IPS-18a (cell line): ENCODE data around the gene CIPC.
A peak's percentile ranks its signal among the peaks of the same experiment; 100 is the strongest.

ENCODE experiments used
- H3K27ac ChIP-seq: one replicate; pipeline ENCODE4 v1.5.1; 2013; ENCODE audit warnings: low read length
- H3K27me3 ChIP-seq: one replicate; pipeline ENCODE4 v1.6.1; 2013; ENCODE audit warnings: mild to moderate bottlenecking, low read length; ENCODE audit not compliant: control insufficient read depth, insufficient read depth
- H3K36me3 ChIP-seq: one replicate; pipeline ENCODE4 v1.6.1; 2013; ENCODE audit warnings: low read depth, low read length; ENCODE audit not compliant: control insufficient read depth
- H3K4me1 ChIP-seq: one replicate; pipeline ENCODE4 v1.6.1; 2013; ENCODE audit warnings: low read depth, low read length; ENCODE audit not compliant: control insufficient read depth
- H3K4me3 ChIP-seq: one replicate; pipeline ENCODE4 v1.5.1; 2013; ENCODE audit warnings: low read length
- H3K9ac ChIP-seq: one replicate; pipeline ENCODE4 v1.6.1; 2013; ENCODE audit warnings: mild to moderate bottlenecking, low read length, moderate library complexity
- H3K9me3 ChIP-seq: one replicate; pipeline ENCODE4 v1.6.1; 2013; ENCODE audit warnings: low read depth, low read length; ENCODE audit not compliant: control insufficient read depth

The CIPC gene

GRCh38 chr14:77131871-77132486 is 33.9 kb downstream of the CIPC start:
- no peak overlapping the region for H3K4me3 ChIP-seq
- peaks cover 12% of the 10 kb centered on the region for H3K36me3 ChIP-seq
- no peaks in the 10 kb centered on the region for H3K9me3 ChIP-seq
- H3K4me1 ChIP-seq, result peaks cover 3% of the 10 kb centered on the region
- H3K27ac ChIP-seq, result no peak overlapping the region
- no peaks in the 10 kb centered on the region for H3K27me3 ChIP-seq
- no peak overlapping the region for H3K9ac ChIP-seq

DNA sequence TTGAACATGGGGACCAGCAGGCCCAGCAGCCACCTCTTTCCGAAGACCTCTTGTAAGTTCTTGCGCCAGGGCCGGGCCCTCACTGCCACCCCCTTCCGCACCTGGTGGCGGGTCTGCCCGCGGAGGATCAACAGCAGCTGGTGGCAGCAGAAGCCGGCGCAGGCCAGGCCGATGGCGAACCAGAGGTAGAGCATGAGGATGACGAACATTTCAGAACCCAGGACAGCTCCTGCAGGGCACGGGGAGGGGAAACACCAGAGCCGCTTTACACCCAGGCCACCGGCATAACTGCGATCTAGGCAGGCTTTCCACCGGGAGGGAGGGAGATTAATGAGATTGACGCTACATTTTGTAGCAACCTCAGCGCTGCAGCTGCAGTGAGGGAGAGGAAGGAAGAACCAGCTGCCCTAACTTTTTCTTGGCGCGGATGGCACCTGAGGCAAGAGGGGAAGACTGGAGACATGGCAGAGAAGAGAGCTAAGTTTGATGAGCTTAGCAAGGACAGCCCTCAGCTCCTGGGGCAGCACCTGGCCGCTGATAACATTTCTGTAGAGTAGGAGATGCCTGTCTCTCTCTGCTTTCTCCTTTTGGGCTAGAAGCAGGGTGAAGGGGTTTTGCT is 35.8 kb downstream of the CIPC start:
- H3K4me1 ChIP-seq, result no peaks in the 10 kb centered on the region

DNA sequence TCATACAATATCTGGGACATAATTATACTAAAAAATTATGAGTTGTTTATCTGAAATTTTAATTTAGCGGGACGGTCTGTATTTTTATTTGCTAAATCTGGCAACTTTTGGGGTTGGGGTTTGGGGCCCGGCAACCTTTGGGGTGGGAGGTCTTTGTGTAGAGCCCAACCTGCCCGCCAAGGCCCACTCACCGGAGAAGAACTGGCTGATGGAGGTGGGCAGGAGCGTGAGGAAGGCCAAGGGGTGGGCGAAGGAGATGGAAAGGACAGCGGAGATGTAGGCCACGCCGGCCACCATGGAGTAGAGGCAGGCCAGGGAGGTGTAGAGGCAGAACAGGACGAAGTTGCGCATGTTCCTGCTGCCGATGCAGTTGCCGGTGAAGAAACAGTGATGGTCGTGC is 41.0 kb downstream of the CIPC start:
- no peak overlapping the region for H3K4me3 ChIP-seq
- H3K36me3 ChIP-seq, result peaks cover 18% of the 10 kb centered on the region
- peaks cover 21% of the 10 kb centered on the region for H3K27me3 ChIP-seq
- no peak overlapping the region for H3K9ac ChIP-seq
- H3K27ac ChIP-seq, result no peak overlapping the region
- peaks cover 21% of the 10 kb centered on the region for H3K4me1 ChIP-seq
- H3K9me3 ChIP-seq, result no peaks in the 10 kb centered on the region

More for the DNA sequence above, 35.8 kb downstream of the CIPC start:
- Histone ChIP-seq H3K36me3 (peaks cover 18% of the 10 kb centered on the region), H3K27ac (no peak overlapping the region), H3K9me3 (no peaks in the 10 kb centered on the region), H3K27me3 (no peaks in the 10 kb centered on the region), H3K4me3 (no peak overlapping the region), H3K9ac (no peak overlapping the region)

DNA sequence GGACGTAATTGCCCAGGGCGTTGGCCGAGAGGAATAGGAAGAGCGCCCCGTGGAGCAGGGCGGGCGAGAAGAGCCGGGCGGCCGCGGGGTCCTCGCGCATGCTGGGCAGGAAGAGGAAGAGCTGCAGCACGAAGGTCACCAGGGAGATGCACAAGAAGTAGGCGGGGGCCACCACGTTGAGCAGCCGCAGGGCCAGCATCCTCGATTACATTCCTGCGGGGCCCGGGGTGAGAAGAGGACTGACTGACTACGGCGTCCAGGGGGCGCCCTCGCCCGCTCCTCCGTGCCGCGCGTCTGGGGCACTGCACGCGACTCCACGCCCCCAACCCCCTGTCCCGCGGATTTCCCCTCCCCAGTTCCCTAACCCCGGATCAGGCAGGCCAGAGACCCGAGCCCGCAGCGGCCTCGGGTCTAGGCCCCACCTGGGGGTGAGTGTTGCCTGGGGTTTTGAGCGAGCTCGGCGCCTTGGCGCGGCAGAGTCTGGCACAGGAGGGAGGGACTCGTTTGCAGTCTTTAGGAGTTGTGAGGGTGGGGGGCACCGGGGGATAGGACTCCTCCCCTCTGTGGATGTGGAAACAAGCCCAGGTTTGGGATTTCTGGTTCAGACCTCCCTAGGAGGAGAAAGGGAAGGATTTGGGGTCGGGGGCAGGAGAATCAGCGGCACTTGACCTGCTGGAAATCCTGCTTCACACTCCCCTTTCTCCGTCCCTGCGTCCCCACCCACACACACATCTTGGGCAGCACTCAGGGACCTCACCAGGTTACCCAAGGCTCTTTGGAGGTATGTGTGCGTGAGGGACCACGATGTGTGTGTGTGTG is 41.7 kb downstream of the CIPC start:
- peak overlapping the region; percentile 91 for H3K4me3 ChIP-seq
- H3K9me3 ChIP-seq, result no peaks in the 10 kb centered on the region
- H3K27me3 ChIP-seq, result peaks cover 21% of the 10 kb centered on the region
- H3K27ac ChIP-seq, result no peak overlapping the region
- peaks cover 28% of the 10 kb centered on the region for H3K4me1 ChIP-seq
- H3K9ac ChIP-seq, result peak overlapping the region; percentile 57
- H3K36me3 ChIP-seq, result peaks cover 18% of the 10 kb centered on the region

- peaks cover 36% of the 10 kb centered on the region for H3K4me1 ChIP-seq
- peak overlapping the region; percentile 57 for H3K9ac ChIP-seq
- H3K9me3 ChIP-seq, result no peaks in the 10 kb centered on the region
- peaks cover 14% of the 10 kb centered on the region for H3K36me3 ChIP-seq
- H3K4me3 ChIP-seq, result peak overlapping the region; percentile 91
- H3K27me3 ChIP-seq, result peaks cover 21% of the 10 kb centered on the region
- H3K27ac ChIP-seq, result no peak overlapping the region
Observed at GRCh38 chr14:77140359-77141213, 42.5 kb downstream of the CIPC start.

DNA sequence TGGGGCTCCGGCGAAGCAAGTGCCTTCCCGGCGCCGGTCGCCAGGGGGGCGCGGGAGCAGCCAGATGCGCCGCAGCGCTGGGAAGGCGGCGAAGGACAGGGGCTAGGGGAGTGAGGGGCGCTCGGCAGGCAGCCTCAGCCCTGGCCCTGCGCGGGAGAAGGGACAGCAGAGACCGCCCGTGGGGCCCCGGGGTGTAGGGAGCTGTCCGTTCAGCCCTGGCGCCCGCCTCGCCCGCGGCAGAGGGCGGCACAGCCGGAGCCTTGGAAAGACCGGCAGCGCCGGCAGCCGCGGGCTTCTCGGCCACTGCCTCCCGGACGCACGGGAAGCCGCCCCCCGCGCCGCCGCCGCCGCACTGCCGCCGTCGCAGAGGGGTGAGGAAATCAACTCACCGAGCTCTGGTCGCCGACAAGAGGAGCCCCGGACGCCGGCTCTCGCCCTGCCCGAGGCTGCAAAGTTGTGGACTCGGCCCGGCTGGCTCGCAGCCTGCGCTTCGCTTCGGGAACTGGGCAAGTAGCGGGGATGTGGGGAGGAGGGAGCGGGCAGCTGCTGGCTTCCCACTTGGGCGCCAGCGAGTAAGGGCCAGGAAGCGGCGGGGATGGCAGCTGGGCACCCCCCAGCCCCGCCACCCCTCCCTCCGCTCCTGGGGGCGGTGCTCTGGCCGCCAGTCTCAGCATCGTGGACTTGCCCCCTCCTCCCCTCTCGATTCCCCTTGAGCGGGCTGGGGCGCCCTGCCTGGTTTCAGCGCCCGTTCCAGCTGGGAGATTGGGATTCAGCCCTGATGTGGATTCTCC is 43.4 kb downstream of the CIPC start, which contains the start of gene ZDHHC22:
Gene ZDHHC22 (minus strand): TSS at position 578 of the 791 bp plus-strand sequence. CDS start 2,053 bp downstream, outside the sequence.
- Histone ChIP-seq H3K27me3 (peaks cover 21% of the 10 kb centered on the region), H3K9ac (peak within 1 kb of the TSS; percentile 57), H3K4me3 (peak within 1 kb of the TSS; percentile 91), H3K9me3 (no peaks in the 10 kb centered on the region), H3K36me3 (peaks cover 8% of the 10 kb centered on the region), H3K27ac (no peak within 1 kb of the TSS), H3K4me1 (peaks cover 44% of the 10 kb centered on the region)

GRCh38 chr14:77142005-77142800 is 44.1 kb downstream of the CIPC start:
- H3K4me3 ChIP-seq, result peak overlapping the region; percentile 91
- peaks cover 21% of the 10 kb centered on the region for H3K27me3 ChIP-seq
- H3K9me3 ChIP-seq, result no peaks in the 10 kb centered on the region
- H3K9ac ChIP-seq, result peak overlapping the region; percentile 57
- peaks cover 4% of the 10 kb centered on the region for H3K36me3 ChIP-seq
- H3K4me1 ChIP-seq, result peaks cover 46% of the 10 kb centered on the region
- H3K27ac ChIP-seq, result no peak overlapping the region

- peaks cover 21% of the 10 kb centered on the region for H3K27me3 ChIP-seq
- no peaks in the 10 kb centered on the region for H3K9me3 ChIP-seq
- peak overlapping the region; percentile 91 for H3K4me3 ChIP-seq
- no peak overlapping the region for H3K27ac ChIP-seq
- H3K36me3 ChIP-seq, result no peaks in the 10 kb centered on the region
- H3K9ac ChIP-seq, result no peak overlapping the region
- H3K4me1 ChIP-seq, result peaks cover 46% of the 10 kb centered on the region
Observed at GRCh38 chr14:77143071-77143470, 45.0 kb downstream of the CIPC start.

DNA sequence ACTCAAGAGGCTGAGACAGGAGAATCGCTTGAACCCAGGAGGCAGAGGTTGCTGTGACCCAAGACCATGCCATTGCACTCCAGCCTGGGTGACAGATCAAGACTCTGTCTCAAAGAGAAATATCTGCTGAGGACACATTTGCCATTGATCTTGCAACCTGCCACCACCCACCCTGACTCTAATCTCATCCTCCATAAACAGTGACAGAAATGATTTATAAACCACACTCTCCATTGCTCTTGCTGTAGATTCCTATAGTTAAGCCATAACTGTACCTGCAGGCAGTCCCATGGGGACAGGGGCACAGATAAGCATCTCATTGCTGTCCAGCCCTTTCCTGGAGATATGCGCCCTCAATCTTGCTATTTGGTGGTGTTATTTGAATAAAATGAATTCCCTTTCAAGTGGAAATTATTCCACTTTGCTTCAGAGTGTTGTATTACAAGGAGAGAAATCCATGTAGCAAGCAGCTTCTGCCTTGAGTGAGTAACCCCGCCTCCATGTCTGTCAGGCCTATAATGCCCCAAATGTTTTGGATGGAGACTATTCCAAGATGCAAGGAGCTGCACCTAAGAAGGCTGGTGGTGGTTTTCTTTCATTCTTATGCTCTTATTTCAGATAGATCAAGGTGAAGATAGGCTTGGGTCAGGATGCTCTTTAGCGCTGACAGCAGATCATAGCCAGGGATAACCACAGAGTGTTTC is 46.5 kb downstream of the CIPC start:
- peaks cover 46% of the 10 kb centered on the region for H3K4me1 ChIP-seq
- H3K4me3 ChIP-seq, result no peak overlapping the region
- H3K9me3 ChIP-seq, result no peaks in the 10 kb centered on the region
- no peak overlapping the region for H3K27ac ChIP-seq
- no peaks in the 10 kb centered on the region for H3K36me3 ChIP-seq
- peaks cover 21% of the 10 kb centered on the region for H3K27me3 ChIP-seq
- H3K9ac ChIP-seq, result no peak overlapping the region
